Esophagus muscularis mucosa (tissue), 4 donors: ENCODE results near the gene PIK3R2.

Experiments
- CTCF ChIP-seq, 3 experiments: fragments of 200-600 bp in 2 of 3; fragments of 450-650 bp in 1 of 3; sonication (generic) in 2 of 3; IDR thresholded peaks; one replicate each; pipeline ENCODE4 v1.5.1; 2017 to 2019; ENCODE audit warnings: antibody characterized with exemption in 3 of 3, mild to moderate bottlenecking in 2 of 3, moderate library complexity in 1 of 3
- EP300 ChIP-seq: sonication (generic); formaldehyde crosslinking; IDR thresholded peaks from one replicate; pipeline ENCODE4 v1.6.1; 2017; ENCODE audit warnings: antibody characterized with exemption
- POLR2A ChIP-seq: fragments of 450-650 bp; IDR thresholded peaks from one replicate; pipeline ENCODE4 v1.6.1; 2017; ENCODE audit warnings: antibody characterized with exemption, moderate library complexity, mild to moderate bottlenecking, low read depth
- POLR2AphosphoS5 ChIP-seq, 2 donors: sonication (generic); formaldehyde crosslinking; IDR thresholded peaks; one replicate each; pipeline ENCODE4 v1.6.1; 2017; ENCODE audit warnings: antibody characterized with exemption in 2 of 2

GRCh38 chr19:18164072-18164471 is 11.1 kb downstream of the PIK3R2 start:
- no peak for TF ChIP-seq CTCF (IDR thresholded peaks at IDR 0.05)
- TF ChIP-seq POLR2AphosphoS5 (IDR thresholded peaks at IDR 0.05) = no peak
- TF ChIP-seq POLR2A = no peak
- no peak for TF ChIP-seq EP300
